WTC11 (cell line): ENCODE data around the gene SYCP2. TPM values are rescaled to one million over a fixed set of nuclear protein-coding genes. Genes with fewer than 3 reads are reported as not detected.
"Not testable (repeated sequence)": the region's sequence is repeated elsewhere in the genome, so short reads cannot be mapped to it uniquely, and the experiment has no call there.

ENCODE experiments used
- ATAC-seq: fragments of 200-7000 bp; cut with Tn5 transposase; 2 replicates; pipeline ENCODE4 v1.10.0; 2021; ENCODE audit warnings: mild to moderate bottlenecking, moderate library complexity
- CTCF ChIA-PET: fragments of 300-600 bp; sonication (Branson Sonifier 250); formaldehyde crosslinking; loops from one replicate; lab custom pipeline; 2021; ENCODE audit warnings: antibody characterized with exemption; lab: Charles Lee
- POLR2A ChIA-PET: fragments of 350-600 bp; sonication (Branson Sonifier 250); formaldehyde crosslinking; loops from one replicate; lab custom pipeline; 2021; ENCODE audit warnings: antibody characterized with exemption; lab: Charles Lee
- DNase-seq: peaks from one replicate; pipeline ENCODE4 v3.0.0; 2021; ENCODE audit warnings: low spot score
- H3K27ac Mint-ChIP-seq: 2 replicates; pipeline ENCODE4 v1.8.0; 2021; ENCODE audit warnings: mixed read lengths
- H3K27me3 Mint-ChIP-seq: 2 replicates; pipeline ENCODE4 v1.8.0; 2021; ENCODE audit warnings: low read depth, mild to moderate bottlenecking, moderate library complexity, mixed read lengths
- H3K36me3 Mint-ChIP-seq: 2 replicates; pipeline ENCODE4 v1.8.0; 2021; ENCODE audit warnings: mixed read lengths
- H3K4me1 Mint-ChIP-seq: 2 replicates; pipeline ENCODE4 v1.8.0; 2022; ENCODE audit warnings: mixed read lengths
- H3K4me3 Mint-ChIP-seq: 2 replicates; pipeline ENCODE4 v1.8.0; 2021; ENCODE audit warnings: mild to moderate bottlenecking, moderate library complexity, mixed read lengths
- H3K9me3 Mint-ChIP-seq: 2 replicates; pipeline ENCODE4 v1.8.0; 2021; ENCODE audit warnings: mixed read lengths
- CBFB ChIP-seq: sonication (generic); formaldehyde crosslinking; IDR thresholded peaks from 2 replicates; pipeline ENCODE4 v1.8.1; 2022; ENCODE audit warnings: mild to moderate bottlenecking, low read depth, missing genetic modification reagents
- CREM ChIP-seq: sonication (generic); formaldehyde crosslinking; IDR thresholded peaks from 2 replicates; pipeline ENCODE4 v1.8.1; 2022; ENCODE audit warnings: mild to moderate bottlenecking, missing genetic modification reagents, moderate library complexity
- ESRRA ChIP-seq: sonication (generic); formaldehyde crosslinking; IDR thresholded peaks from 2 replicates; pipeline ENCODE4 v1.8.1; 2022; ENCODE audit warnings: mild to moderate bottlenecking, missing genetic modification reagents, borderline replicate concordance
- FOXJ3 ChIP-seq: sonication (generic); formaldehyde crosslinking; IDR thresholded peaks from 2 replicates; pipeline ENCODE4 v1.9.0; 2021; ENCODE audit warnings: missing genetic modification reagents, mild to moderate bottlenecking, borderline replicate concordance
- FOXP1 ChIP-seq: sonication (generic); formaldehyde crosslinking; IDR thresholded peaks from 2 replicates; pipeline ENCODE4 v1.8.0; 2022; ENCODE audit warnings: missing genetic modification reagents, mild to moderate bottlenecking, moderate library complexity, borderline replicate concordance
- NFYB ChIP-seq: sonication (generic); formaldehyde crosslinking; conservative IDR thresholded peaks from 2 replicates; pipeline ENCODE4 v1.8.0; 2022; ENCODE audit warnings: low read depth, missing genetic modification reagents
- SP1 ChIP-seq: sonication (generic); formaldehyde crosslinking; conservative IDR thresholded peaks from 2 replicates; pipeline ENCODE4 v1.8.1; 2022; ENCODE audit warnings: missing genetic modification reagents
- TCF7 ChIP-seq: sonication (generic); formaldehyde crosslinking; IDR thresholded peaks from 2 replicates; pipeline ENCODE4 v1.8.0; 2022; ENCODE audit warnings: mild to moderate bottlenecking, low read depth, missing genetic modification reagents, moderate library complexity
- ZNF396 ChIP-seq: fragments of 250-450 bp; sonication (Bioruptor Pico); IDR thresholded peaks from 2 replicates; pipeline ENCODE4 v1.8.0; 2021; ENCODE audit warnings: mild to moderate bottlenecking, moderate library complexity, borderline replicate concordance
- total RNA-seq: library from RNA; stranded (reverse); gene quantifications from 3 replicates; pipeline ENCODE4 v1.2.3, GENCODE V29; 2021
- TF ChIP-seq, protein P1 (sequence below): sonication (generic); formaldehyde crosslinking; IDR thresholded peaks from 2 replicates; pipeline ENCODE4 v1.8.1; 2023; ENCODE audit warnings: mild to moderate bottlenecking, missing genetic modification reagents
- TF ChIP-seq, protein P2 (sequence below): sonication (generic); formaldehyde crosslinking; IDR thresholded peaks from 2 replicates; pipeline ENCODE4 v1.8.0; 2022; ENCODE audit warnings: mild to moderate bottlenecking, missing genetic modification reagents
- TF ChIP-seq, protein P3 (sequence below): sonication (generic); formaldehyde crosslinking; IDR thresholded peaks from 2 replicates; pipeline ENCODE4 v1.8.1; 2022; ENCODE audit warnings: low read depth, missing genetic modification reagents, borderline replicate concordance
- TF ChIP-seq, protein P4 (sequence below): sonication (generic); formaldehyde crosslinking; IDR thresholded peaks from 2 replicates; pipeline ENCODE4 v1.8.1; 2022; ENCODE audit warnings: mild to moderate bottlenecking, missing genetic modification reagents, moderate library complexity, borderline replicate concordance
- TF ChIP-seq, protein P5 (sequence below): sonication (generic); formaldehyde crosslinking; IDR thresholded peaks from 2 replicates; pipeline ENCODE4 v1.8.0; 2022; ENCODE audit warnings: mild to moderate bottlenecking, missing genetic modification reagents
- TF ChIP-seq, protein P6 (sequence below): sonication (generic); formaldehyde crosslinking; IDR thresholded peaks from 2 replicates; pipeline ENCODE4 v1.8.1; 2023; ENCODE audit warnings: mild to moderate bottlenecking, missing genetic modification reagents, moderate library complexity
- TF ChIP-seq, protein P7 (sequence below): sonication (generic); formaldehyde crosslinking; IDR thresholded peaks from 2 replicates; pipeline ENCODE4 v1.8.0; 2022; ENCODE audit warnings: mild to moderate bottlenecking, missing genetic modification reagents
- TF ChIP-seq, protein P8 (sequence below): fragments of 250-450 bp; sonication (Bioruptor Pico); IDR thresholded peaks from 2 replicates; pipeline ENCODE4 v1.9.0; 2021; ENCODE audit warnings: moderate library complexity, mild to moderate bottlenecking, inconsistent platforms, borderline replicate concordance
- TF ChIP-seq, protein P9 (sequence below): sonication (generic); formaldehyde crosslinking; IDR thresholded peaks from 2 replicates; pipeline ENCODE4 v1.8.0; 2022; ENCODE audit warnings: missing genetic modification reagents

Gene SYCP2
- total RNA-seq, 1 experiment from 2014 or later, result 0.31 TPM

DNA sequence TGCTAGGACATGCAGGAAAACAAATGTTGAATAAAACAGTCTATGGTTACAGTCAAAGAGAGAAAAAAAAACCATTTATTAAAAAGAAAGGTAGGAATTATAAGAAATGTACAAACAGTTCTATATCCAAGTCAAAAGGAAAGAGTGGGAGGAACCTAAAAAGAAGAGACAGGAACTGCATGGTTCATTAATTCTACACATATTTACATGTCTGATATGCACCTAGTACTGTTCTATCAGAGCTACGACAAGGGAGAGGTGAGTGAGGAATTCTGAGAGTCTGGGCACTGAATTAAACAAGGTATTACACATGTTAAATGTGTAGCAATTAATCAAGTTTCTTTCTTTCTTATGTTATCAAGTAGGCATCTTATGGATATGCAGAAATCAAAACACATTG lies 41.9 kb downstream of the SYCP2 start (continued):
- no peak for TF ChIP-seq SP1

DNA sequence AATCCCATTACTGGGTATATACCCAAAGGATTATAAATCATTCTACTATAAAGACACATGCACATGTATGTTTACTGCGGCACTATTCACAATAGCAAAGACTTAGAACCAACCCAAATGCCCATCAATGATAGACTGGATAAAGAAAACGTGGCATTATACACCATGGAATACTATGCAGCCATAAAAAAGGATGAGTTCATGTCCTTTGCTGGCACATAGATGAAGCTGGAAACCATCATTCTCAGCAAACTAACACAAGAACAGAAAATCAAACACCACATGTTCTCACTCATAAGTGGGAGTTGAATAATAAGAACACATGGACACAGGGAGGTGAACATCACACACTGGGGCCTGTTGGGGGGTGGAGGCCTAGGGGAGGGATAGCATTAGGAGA lies 43.4 kb downstream of the SYCP2 start:
- CTCF ChIA-PET, POLR2A ChIA-PET, H3K4me3 Mint-ChIP-seq, DNase-seq, H3K36me3 Mint-ChIP-seq, H3K27ac Mint-ChIP-seq, H3K9me3 Mint-ChIP-seq, H3K4me1 Mint-ChIP-seq, ATAC-seq: not testable (repeated sequence)
- H3K27me3 Mint-ChIP-seq, result peaks cover 54% of the 10 kb centered on the region

DNA sequence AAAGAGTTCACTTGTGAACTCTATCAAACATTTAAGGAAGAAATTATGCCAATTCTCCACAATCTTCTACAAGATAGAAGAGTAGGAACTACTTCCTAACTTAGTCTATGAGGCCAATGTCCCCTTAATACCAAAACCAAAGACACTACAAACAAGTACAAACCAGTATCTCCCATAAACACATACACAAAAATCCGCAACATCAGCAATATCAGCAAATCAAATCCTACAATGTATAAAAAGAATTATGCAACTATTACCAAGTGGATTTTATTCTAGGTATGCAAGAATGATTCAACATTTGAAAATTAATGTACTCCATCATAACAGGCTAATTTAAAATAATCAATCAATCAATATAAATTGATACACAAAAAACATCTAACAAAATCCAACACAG lies 45.4 kb downstream of the SYCP2 start:
- Mint-ChIP-seq H3K4me3 (no peak overlapping the region), H3K27ac (no peak overlapping the region), H3K36me3 (no peaks in the 10 kb centered on the region), H3K4me1 (no peaks in the 10 kb centered on the region), H3K27me3 (peaks cover 47% of the 10 kb centered on the region), H3K9me3 (no peaks in the 10 kb centered on the region)
- ChIA-PET CTCF (no interaction called here), POLR2A (no interaction called here)
- ATAC-seq, result no peak
- no peak for DNase-seq
- TF ChIP-seq FOXP1 (CRISPR knock-in tag), result no peak
- TF ChIP-seq ZNF396 (CRISPR knock-in tag), result no peak
- no peak for TF ChIP-seq CREM
- no peak for TF ChIP-seq ESRRA
- TF ChIP-seq, protein P1, sequence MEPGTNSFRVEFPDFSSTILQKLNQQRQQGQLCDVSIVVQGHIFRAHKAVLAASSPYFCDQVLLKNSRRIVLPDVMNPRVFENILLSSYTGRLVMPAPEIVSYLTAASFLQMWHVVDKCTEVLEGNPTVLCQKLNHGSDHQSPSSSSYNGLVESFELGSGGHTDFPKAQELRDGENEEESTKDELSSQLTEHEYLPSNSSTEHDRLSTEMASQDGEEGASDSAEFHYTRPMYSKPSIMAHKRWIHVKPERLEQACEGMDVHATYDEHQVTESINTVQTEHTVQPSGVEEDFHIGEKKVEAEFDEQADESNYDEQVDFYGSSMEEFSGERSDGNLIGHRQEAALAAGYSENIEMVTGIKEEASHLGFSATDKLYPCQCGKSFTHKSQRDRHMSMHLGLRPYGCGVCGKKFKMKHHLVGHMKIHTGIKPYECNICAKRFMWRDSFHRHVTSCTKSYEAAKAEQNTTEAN (CRISPR knock-in tag), result no peak
- TF ChIP-seq, protein P2, sequence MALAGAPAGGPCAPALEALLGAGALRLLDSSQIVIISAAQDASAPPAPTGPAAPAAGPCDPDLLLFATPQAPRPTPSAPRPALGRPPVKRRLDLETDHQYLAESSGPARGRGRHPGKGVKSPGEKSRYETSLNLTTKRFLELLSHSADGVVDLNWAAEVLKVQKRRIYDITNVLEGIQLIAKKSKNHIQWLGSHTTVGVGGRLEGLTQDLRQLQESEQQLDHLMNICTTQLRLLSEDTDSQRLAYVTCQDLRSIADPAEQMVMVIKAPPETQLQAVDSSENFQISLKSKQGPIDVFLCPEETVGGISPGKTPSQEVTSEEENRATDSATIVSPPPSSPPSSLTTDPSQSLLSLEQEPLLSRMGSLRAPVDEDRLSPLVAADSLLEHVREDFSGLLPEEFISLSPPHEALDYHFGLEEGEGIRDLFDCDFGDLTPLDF (CRISPR knock-in tag), result no peak
- no peak for TF ChIP-seq NFYB (CRISPR knock-in tag)
- TF ChIP-seq, protein P3, sequence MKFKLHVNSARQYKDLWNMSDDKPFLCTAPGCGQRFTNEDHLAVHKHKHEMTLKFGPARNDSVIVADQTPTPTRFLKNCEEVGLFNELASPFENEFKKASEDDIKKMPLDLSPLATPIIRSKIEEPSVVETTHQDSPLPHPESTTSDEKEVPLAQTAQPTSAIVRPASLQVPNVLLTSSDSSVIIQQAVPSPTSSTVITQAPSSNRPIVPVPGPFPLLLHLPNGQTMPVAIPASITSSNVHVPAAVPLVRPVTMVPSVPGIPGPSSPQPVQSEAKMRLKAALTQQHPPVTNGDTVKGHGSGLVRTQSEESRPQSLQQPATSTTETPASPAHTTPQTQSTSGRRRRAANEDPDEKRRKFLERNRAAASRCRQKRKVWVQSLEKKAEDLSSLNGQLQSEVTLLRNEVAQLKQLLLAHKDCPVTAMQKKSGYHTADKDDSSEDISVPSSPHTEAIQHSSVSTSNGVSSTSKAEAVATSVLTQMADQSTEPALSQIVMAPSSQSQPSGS (CRISPR knock-in tag), result no peak
- TF ChIP-seq, protein P4, sequence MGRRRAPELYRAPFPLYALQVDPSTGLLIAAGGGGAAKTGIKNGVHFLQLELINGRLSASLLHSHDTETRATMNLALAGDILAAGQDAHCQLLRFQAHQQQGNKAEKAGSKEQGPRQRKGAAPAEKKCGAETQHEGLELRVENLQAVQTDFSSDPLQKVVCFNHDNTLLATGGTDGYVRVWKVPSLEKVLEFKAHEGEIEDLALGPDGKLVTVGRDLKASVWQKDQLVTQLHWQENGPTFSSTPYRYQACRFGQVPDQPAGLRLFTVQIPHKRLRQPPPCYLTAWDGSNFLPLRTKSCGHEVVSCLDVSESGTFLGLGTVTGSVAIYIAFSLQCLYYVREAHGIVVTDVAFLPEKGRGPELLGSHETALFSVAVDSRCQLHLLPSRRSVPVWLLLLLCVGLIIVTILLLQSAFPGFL (CRISPR knock-in tag), result no peak
- TF ChIP-seq, protein P5, sequence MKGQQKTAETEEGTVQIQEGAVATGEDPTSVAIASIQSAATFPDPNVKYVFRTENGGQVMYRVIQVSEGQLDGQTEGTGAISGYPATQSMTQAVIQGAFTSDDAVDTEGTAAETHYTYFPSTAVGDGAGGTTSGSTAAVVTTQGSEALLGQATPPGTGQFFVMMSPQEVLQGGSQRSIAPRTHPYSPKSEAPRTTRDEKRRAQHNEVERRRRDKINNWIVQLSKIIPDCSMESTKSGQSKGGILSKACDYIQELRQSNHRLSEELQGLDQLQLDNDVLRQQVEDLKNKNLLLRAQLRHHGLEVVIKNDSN (CRISPR knock-in tag), result no peak
- TF ChIP-seq, protein P6, sequence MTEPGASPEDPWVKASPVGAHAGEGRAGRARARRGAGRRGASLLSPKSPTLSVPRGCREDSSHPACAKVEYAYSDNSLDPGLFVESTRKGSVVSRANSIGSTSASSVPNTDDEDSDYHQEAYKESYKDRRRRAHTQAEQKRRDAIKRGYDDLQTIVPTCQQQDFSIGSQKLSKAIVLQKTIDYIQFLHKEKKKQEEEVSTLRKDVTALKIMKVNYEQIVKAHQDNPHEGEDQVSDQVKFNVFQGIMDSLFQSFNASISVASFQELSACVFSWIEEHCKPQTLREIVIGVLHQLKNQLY, result no peak
- no peak for TF ChIP-seq FOXJ3
- TF ChIP-seq, protein P7, sequence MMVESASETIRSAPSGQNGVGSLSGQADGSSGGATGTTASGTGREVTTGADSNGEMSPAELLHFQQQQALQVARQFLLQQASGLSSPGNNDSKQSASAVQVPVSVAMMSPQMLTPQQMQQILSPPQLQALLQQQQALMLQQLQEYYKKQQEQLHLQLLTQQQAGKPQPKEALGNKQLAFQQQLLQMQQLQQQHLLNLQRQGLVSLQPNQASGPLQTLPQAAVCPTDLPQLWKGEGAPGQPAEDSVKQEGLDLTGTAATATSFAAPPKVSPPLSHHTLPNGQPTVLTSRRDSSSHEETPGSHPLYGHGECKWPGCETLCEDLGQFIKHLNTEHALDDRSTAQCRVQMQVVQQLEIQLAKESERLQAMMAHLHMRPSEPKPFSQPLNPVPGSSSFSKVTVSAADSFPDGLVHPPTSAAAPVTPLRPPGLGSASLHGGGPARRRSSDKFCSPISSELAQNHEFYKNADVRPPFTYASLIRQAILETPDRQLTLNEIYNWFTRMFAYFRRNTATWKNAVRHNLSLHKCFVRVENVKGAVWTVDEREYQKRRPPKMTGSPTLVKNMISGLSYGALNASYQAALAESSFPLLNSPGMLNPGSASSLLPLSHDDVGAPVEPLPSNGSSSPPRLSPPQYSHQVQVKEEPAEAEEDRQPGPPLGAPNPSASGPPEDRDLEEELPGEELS (CRISPR knock-in tag), result no peak
- TF ChIP-seq, protein P8, sequence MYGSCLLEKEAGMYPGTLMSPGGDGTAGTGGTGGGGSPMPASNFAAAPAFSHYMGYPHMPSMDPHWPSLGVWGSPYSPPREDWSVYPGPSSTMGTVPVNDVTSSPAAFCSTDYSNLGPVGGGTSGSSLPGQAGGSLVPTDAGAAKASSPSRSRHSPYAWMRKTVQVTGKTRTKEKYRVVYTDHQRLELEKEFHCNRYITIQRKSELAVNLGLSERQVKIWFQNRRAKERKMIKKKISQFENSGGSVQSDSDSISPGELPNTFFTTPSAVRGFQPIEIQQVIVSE (CRISPR knock-in tag), result no peak
- no peak for TF ChIP-seq TCF7 (CRISPR knock-in tag)
- TF ChIP-seq, protein P9, sequence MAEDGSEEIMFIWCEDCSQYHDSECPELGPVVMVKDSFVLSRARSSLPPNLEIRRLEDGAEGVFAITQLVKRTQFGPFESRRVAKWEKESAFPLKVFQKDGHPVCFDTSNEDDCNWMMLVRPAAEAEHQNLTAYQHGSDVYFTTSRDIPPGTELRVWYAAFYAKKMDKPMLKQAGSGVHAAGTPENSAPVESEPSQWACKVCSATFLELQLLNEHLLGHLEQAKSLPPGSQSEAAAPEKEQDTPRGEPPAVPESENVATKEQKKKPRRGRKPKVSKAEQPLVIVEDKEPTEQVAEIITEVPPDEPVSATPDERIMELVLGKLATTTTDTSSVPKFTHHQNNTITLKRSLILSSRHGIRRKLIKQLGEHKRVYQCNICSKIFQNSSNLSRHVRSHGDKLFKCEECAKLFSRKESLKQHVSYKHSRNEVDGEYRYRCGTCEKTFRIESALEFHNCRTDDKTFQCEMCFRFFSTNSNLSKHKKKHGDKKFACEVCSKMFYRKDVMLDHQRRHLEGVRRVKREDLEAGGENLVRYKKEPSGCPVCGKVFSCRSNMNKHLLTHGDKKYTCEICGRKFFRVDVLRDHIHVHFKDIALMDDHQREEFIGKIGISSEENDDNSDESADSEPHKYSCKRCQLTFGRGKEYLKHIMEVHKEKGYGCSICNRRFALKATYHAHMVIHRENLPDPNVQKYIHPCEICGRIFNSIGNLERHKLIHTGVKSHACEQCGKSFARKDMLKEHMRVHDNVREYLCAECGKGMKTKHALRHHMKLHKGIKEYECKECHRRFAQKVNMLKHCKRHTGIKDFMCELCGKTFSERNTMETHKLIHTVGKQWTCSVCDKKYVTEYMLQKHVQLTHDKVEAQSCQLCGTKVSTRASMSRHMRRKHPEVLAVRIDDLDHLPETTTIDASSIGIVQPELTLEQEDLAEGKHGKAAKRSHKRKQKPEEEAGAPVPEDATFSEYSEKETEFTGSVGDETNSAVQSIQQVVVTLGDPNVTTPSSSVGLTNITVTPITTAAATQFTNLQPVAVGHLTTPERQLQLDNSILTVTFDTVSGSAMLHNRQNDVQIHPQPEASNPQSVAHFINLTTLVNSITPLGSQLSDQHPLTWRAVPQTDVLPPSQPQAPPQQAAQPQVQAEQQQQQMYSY, result no peak
- no peak for TF ChIP-seq CBFB (CRISPR knock-in tag)
